NCI-H69 (cell line): ENCODE measurements around the gene ARL9.

Experiments used
- DNase-seq: peaks from one replicate; lab custom pipeline; 2025; lab: John Stamatoyannopoulos, UW

Gene ARL9

GRCh38 chr4:56505269-56506130 is at the start of gene ARL9:
Gene ARL9 (plus strand): TSS chr4:56505791. CDS start chr4:56505863, 72 bp downstream.
- DNase-seq, result peak; percentile 79

GRCh38 chr4:56460085-56460484 is 45.5 kb upstream of the ARL9 start:
- no peak for DNase-seq

DNA sequence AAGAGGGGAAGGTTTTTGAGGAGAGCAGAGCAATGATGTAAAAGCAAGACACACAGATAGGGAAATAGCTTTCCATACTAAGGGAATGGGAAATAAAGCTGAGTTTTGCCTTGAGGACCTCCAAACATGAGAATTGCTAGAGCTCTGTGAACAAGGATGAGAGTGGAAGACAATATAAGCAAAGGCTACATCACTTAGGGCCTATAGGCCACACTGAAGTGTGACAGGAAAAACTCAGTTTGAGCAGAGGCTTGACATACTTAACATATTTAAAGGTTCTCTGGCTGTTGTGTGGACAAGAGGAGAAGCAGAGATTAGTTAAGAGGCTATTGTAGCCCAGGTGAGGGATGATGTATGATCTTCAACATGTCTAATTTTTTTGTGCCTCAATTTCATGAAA is 43.4 kb upstream of the ARL9 start:
- DNase-seq, result no peak

DNA sequence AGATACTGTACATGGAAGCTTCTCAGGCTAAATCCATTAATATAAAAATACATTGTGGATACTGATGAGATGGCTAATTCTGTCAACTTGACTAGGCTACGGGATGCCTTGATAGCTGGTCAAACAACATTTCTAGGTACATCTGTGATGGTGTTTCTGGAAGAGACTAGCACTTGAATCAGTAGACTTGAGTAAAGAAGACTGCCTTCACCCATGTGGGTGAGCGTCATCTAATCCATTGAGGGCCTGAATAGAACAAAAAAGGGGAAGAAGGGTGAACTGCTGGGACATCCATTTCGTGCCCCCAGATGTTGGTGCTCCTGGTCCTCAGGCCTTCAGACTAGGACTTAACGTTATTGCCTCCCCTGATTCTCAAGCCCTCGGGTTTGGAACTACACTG is 41.9 kb upstream of the ARL9 start:
- DNase-seq, result peak; percentile 1

GRCh38 chr4:56464581-56464980 is 41.0 kb upstream of the ARL9 start:
- DNase-seq, result peak; percentile 1

- peak; percentile 61 for DNase-seq
Measured at GRCh38 chr4:56465599-56466295, 39.8 kb upstream of the ARL9 start.

DNA sequence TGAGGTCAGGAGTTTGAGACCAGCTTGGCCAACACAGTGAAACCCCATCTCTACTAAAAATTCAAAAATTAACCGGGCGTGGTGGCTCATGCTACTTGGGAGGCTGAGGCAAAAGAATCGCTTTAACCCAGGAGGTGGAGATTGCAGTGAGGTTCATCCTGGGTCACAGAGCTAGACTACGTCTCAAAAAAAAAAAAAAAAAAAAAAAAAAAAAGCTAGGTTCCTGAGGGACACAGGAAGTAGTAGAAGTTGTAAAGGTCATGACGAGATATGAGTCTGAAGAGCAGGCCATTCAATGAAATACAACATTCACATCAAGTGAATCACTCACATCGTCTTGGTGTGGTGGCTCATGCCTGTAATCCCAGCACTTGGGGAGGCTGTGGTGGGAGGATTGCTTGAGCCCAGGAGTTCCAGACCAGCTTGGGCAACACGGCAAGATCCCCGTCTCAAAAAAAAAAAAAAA is 39.3 kb upstream of the ARL9 start:
- DNase-seq, result peak; percentile 16

- peak; percentile 25 for DNase-seq
Measured at GRCh38 chr4:56466910-56467283, 38.7 kb upstream of the ARL9 start.

DNA sequence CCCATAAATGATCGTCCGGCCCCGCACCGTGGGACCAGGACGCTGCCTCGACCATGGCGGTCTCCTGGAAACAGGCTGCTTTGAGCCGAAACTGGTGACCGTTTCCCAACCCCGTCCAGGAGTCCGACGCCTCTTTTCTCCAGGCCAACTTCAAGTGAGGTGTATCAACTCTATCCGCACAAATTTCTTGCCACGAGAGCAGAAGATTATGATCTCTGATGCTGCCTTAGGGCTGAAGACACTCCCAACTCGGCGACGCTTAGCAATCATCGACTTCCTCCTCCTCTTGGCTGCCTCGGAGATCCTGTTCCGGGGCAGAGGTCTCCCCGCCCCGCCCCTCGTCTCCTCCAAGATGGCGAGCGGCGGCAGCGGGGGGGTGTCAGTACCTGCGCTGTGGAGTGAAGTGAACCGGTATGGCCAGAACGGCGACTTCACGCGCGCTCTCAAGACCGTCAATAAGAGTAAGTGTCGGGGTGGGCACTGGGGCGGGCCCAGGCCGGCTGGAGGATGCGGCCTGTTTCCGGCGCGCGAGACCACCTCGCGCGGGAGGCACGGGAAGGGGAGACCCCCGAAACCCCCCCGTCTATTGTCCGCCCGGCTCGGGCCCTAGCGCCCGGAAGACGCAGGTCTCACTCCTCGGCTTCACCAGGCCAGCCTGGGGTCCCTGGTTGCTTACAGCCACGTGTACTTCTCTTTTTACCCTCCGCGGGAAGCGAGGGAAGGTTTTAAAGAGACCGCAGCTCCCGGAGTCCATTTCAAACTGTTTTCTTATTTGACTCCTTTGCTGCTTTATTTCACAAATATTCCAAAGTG is 38.1 kb upstream of the ARL9 start, which contains the start of gene SRP72:
Gene SRP72, plus strand, starts transcription at position 334 of the 813 bp plus-strand sequence. Its CDS starts 19 bp downstream, at position 353.
- DNase-seq, result peak; percentile 90

- peak; percentile 58 for DNase-seq
Measured at GRCh38 chr4:56468097-56468422, 37.5 kb upstream of the ARL9 start.

GRCh38 chr4:56469489-56470210 is 35.9 kb upstream of the ARL9 start:
- no peak for DNase-seq

DNA sequence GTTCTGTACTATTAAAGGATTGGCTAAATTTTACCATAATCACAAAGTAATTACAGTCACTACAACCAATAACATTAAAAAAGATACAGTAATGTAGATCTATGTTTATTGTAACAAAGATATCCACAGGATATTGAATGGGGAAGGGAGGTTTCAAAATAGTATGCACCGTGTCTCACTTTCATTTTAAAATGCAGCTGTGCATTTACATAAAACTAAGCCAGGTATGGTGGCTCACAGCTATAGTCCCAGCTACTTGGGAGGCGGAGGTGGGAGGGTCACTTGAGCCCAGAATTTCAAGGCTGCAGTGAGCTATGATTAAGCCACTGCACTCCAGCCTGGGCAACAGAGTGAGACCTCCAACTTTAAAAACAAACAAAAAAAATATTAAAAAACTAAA is 29.7 kb upstream of the ARL9 start:
- no peak for DNase-seq

DNA sequence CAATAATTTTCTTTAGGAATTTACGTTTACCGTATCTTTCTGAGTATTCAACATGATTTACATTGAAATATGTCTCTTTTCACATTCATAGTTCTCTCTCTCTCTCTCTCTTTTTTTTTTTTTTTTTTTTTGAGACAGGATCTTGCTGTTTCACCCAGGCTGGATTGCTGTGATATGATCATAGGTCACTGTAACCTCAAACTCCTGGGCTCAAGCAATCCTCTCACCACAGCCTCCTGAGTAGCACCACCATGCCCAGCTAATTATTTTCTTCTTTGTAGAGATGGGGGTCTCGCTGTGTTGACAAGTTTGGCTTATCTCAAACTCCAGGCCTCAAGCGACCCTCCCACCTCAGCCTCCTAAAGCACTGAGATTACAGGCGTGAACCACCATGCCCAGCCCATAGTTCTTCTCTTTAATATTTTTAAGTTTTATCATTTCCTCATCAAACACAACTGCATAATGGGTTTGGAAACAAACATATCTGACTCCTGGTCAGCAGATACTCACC is 28.3 kb upstream of the ARL9 start:
- DNase-seq, result no peak

GRCh38 chr4:56480691-56481090 is 24.9 kb upstream of the ARL9 start:
- no peak for DNase-seq

DNA sequence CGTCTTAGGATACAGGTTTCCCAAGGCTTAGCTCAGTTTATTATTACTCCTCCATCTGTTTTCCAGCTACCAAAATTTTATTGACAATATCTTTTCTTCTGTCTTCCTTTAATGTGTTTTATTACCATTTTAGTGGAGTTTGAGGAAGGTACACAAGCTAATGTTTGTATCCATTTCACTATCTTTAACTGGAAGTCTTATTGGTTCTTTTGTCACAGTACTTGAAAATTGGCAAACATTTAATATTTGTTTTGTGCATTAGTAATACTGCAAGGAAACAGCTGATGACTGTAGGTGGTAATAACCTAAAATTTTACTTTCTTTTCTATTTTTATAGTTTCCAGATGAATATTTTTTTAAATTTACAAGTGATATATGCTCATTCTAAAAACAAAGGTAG is 9.3 kb upstream of the ARL9 start:
- no peak for DNase-seq

- DNase-seq, result no peak
Measured at GRCh38 chr4:56511098-56511497, 5.5 kb downstream of the ARL9 start.

DNA sequence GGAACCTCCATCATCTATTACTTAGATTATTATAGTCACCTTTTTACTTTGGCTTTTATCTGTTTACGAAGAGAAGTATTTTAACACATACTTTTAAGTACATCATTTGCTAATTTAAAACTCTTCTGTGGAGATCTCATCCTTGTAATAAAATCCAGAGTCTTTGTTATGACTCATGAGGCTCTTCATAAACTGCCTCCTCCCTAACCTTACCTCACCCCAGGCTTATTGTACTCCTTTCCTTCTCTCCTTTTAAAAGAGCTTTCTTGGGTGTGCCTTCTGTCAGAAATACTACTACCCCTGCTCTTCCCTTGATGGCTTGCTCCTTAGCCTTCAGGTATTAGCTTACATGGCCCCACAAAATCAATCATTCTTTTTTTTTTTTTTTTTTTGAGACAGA is 6.6 kb downstream of the ARL9 start:
- no peak for DNase-seq

GRCh38 chr4:56513517-56513916 is 7.9 kb downstream of the ARL9 start:
- DNase-seq, result no peak

- peak; percentile 84 for DNase-seq
Measured at GRCh38 chr4:56530269-56531148, 24.9 kb downstream of the ARL9 start.

DNA sequence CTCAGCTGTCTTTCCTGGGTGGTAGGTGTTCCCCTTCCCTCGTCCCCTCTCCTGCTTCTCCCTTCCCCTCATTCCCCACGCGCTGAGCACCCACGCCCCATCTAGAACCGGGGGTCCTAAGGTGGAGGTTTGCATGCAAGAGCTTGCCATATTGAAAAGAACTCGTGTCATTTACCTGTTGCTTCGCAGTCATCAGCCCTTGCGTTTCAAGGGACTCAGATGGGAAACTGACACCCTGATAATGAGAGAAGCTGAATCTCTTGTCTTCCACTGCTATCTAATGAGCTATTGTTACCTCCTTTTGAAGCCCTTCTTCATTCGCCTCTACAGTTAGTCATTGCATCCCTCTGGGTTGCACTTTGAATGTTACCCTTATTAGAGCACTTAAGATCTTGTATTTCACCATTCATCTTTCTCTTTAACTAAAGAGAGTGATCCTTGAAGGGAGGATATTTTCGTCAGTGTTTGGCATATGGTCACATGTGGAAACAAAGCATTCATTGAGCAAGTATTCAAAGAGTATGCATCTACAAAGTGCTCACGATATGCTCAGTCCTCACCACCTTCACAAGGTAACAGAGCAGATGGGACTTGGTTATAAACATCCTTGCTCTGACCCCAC is 25.7 kb downstream of the ARL9 start:
- no peak for DNase-seq
